ENCODE results near the gene SLC6A11. TPM values are rescaled to one million over a fixed set of nuclear protein-coding genes. Genes with fewer than 3 reads are reported as not detected.

The SLC6A11 gene
- polyA plus RNA-seq, 2 of the 4 experiments (the other 2 are of a cell fraction), result 0.03 TPM

GRCh38 chr3:10962481-10963036, 146.5 kb downstream of the SLC6A11 start:
- no peak for DNase-seq (ENCODE audit: low read depth in 1 of 2, low spot score in 1 of 2)
- no peak overlapping the region for H3K4me2 ChIP-seq
- no peaks in the 10 kb centered on the region for H3K9me3 ChIP-seq
- H3K4me1 ChIP-seq, result no peaks in the 10 kb centered on the region
- WGBS (ENCODE audit: missing lambda C conversion rate), result 15% methylated on average over 5 of the region's 5 CpGs
- POLR2A ChIA-PET, result no interaction called here
- no peak for ATAC-seq
- CTCF ChIA-PET, result interaction anchor here (0.6 to 8.4 kb wide), 6 partner anchors 11 to 1581 kb away, joined by 3 to 46 read pairs (median 16); no protein-coding TSS in a partner anchor
- FAIRE-seq, result no peak
- TF ChIP-seq CHD2 (IDR thresholded peaks at IDR 0.05; ENCODE audit: low read length, partially characterized antibody) (no peak), HEYL (CRISPR knock-in tag; IDR thresholded peaks at IDR 0.05) (no peak), POLR2AphosphoS2 (conservative IDR thresholded peaks at IDR 0.05; ENCODE audit: low read length) (no peak)
- H3K27ac ChIP-seq, result no peak overlapping the region
- H3K4me3 ChIP-seq, result no peak overlapping the region

GRCh38 chr3:10964537-10965167, 148.6 kb downstream of the SLC6A11 start:
- Histone ChIP-seq H3K9me3 (no peaks in the 10 kb centered on the region), H3K4me1 (no peaks in the 10 kb centered on the region), H3K4me3 (no peak overlapping the region), H3K27ac (no peak overlapping the region), H3K4me2 (no peak overlapping the region)
- ChIA-PET POLR2A (no interaction called here), CTCF (interaction anchor here (1.1 to 8.4 kb wide), 6 partner anchors 10 to 96 kb away, joined by 3 to 46 read pairs (median 14); no protein-coding TSS in a partner anchor)
- TF ChIP-seq RAD21 (conservative IDR thresholded peaks at IDR 0.05 in 1 of 2, IDR thresholded peaks at IDR 0.05 in 1 of 2) (no peak), REST (IDR thresholded peaks at IDR 0.05) (peak; percentile 86)
- ATAC-seq (peak in 1 of 2 experiments; percentile 64; a peak in 3 of 6 replicates), DNase-seq (ENCODE audit: low read depth in 1 of 2, low spot score in 1 of 2) (no peak), FAIRE-seq (no peak)
- 53% methylated on average over 6 of the region's 6 CpGs for WGBS (ENCODE audit: missing lambda C conversion rate)

GRCh38 chr3:10968401-10968800, 152.4 kb downstream of the SLC6A11 start:
- no peak overlapping the region for H3K4me3 ChIP-seq
- no peaks in the 10 kb centered on the region for H3K9me3 ChIP-seq
- POLR2A ChIA-PET, result no interaction called here
- H3K4me1 ChIP-seq, result no peaks in the 10 kb centered on the region
- ATAC-seq, result no peak
- CTCF ChIA-PET, result interaction anchor here (0.7 to 8.4 kb wide), 5 partner anchors 14 to 334 kb away, joined by 3 to 46 read pairs (median 4); no protein-coding TSS in a partner anchor
- no peak overlapping the region for H3K4me2 ChIP-seq
- H3K27ac ChIP-seq, result no peak overlapping the region
- TF ChIP-seq ZSCAN20 (CRISPR knock-in tag; IDR thresholded peaks at IDR 0.05), result no peak
- TF ChIP-seq NFE2L2 (conservative IDR thresholded peaks at IDR 0.05; ENCODE audit: low read length), result no peak
- no peak for TF ChIP-seq KDM5A (IDR thresholded peaks at IDR 0.05)
- 44% methylated on average over 4 of the region's 4 CpGs for WGBS (ENCODE audit: missing lambda C conversion rate)
- FAIRE-seq, result no peak
- DNase-seq (ENCODE audit: low read depth in 1 of 2, low spot score in 1 of 2), result no peak

GRCh38 chr3:10970306-10970960, 154.4 kb downstream of the SLC6A11 start:
- ATAC-seq (no peak), DNase-seq (ENCODE audit: low read depth in 1 of 2, low spot score in 1 of 2) (no peak), FAIRE-seq (no peak)
- Histone ChIP-seq H3K4me1 (no peaks in the 10 kb centered on the region), H3K27ac (no peak overlapping the region), H3K4me3 (no peak overlapping the region), H3K4me2 (no peak overlapping the region), H3K9me3 (no peaks in the 10 kb centered on the region)
- 12% methylated on average over 5 of the region's 5 CpGs for WGBS (ENCODE audit: missing lambda C conversion rate)
- TF ChIP-seq TP53 (CRISPR knock-in tag; IDR thresholded peaks at IDR 0.05) (no peak), HOXA7 (CRISPR knock-in tag; IDR thresholded peaks at IDR 0.05) (no peak), KDM1A (IDR thresholded peaks at IDR 0.05; ENCODE audit: low read depth) (no peak), HES2 (IDR thresholded peaks at IDR 0.05) (no peak)
- ChIA-PET CTCF (interaction anchor here (1.1 kb wide), 1 partner anchor 24 kb away, joined by 3 read pairs; no protein-coding TSS in a partner anchor), POLR2A (no interaction called here)
